Progenitor cell of endocrine pancreas (in vitro differentiated cells): ENCODE data around the gene RNF207. TPM values are rescaled to one million over a fixed set of nuclear protein-coding genes. Genes with fewer than 3 reads are reported as not detected.
"Not testable (repeated sequence)": the region's sequence is repeated elsewhere in the genome, so short reads cannot be mapped to it uniquely, and the experiment has no call there.

Experiments used
- DNase-seq: peaks from one replicate; pipeline ENCODE4 v3.0.0; 2021; ENCODE audit warnings: low spot score; ENCODE audit not compliant: unreplicated experiment
- H3K27ac Mint-ChIP-seq: 2 replicates; pipeline ENCODE4 v1.8.0; 2021; ENCODE audit warnings: mild to moderate bottlenecking, moderate library complexity, mixed read lengths
- H3K27me3 Mint-ChIP-seq: 2 replicates; pipeline ENCODE4 v1.8.0; 2021; ENCODE audit warnings: mixed read lengths
- H3K36me3 Mint-ChIP-seq: 2 replicates; pipeline ENCODE4 v1.8.0; 2022; ENCODE audit warnings: mixed read lengths; ENCODE audit not compliant: insufficient read depth
- H3K4me1 Mint-ChIP-seq: 2 replicates; pipeline ENCODE4 v1.8.0; 2021; ENCODE audit warnings: low read depth, mixed read lengths
- H3K4me3 Mint-ChIP-seq: 2 replicates; pipeline ENCODE4 v1.8.0; 2021; ENCODE audit warnings: low read depth, mild to moderate bottlenecking, moderate library complexity, mixed read lengths
- H3K9me3 Mint-ChIP-seq: 2 replicates; pipeline ENCODE4 v1.8.0; 2021; ENCODE audit warnings: low read depth, mixed read lengths
- CTCF ChIP-seq: fragments of 200-600 bp; sonication (generic); IDR thresholded peaks from one replicate; pipeline ENCODE4 v1.5.0; 2021; ENCODE audit warnings: antibody characterized with exemption, mild to moderate bottlenecking; ENCODE audit not compliant: unreplicated experiment
- total RNA-seq: library from RNA; stranded (reverse); gene quantifications from 2 replicates; pipeline ENCODE4 v1.2.1, GENCODE V29; 2021

The RNF207 gene
- total RNA-seq, 1 donor from 2014 or later: 50.5 TPM

GRCh38 chr1:6211731-6212130, 5.8 kb downstream of the RNF207 start:
- Mint-ChIP-seq H3K36me3 (peaks cover 11% of the 10 kb centered on the region), H3K4me1 (peaks cover 2% of the 10 kb centered on the region), H3K4me3 (no peak overlapping the region), H3K27me3 (peaks cover 6% of the 10 kb centered on the region), H3K27ac (no peak overlapping the region), H3K9me3 (no peaks in the 10 kb centered on the region)
- DNase-seq: no peak
- no peak for TF ChIP-seq CTCF

- Mint-ChIP-seq H3K27ac (no peak overlapping the region), H3K9me3 (no peaks in the 10 kb centered on the region), H3K36me3 (peaks cover 12% of the 10 kb centered on the region), H3K4me3 (no peak overlapping the region), H3K27me3 (peaks cover 3% of the 10 kb centered on the region), H3K4me1 (no peaks in the 10 kb centered on the region)
- no peak for DNase-seq
- TF ChIP-seq CTCF: no peak
These were observed 6.5 kb downstream of the RNF207 start for GRCh38 chr1:6212193-6212959.

GRCh38 chr1:6218375-6219164, 12.7 kb downstream of the RNF207 start:
- H3K27me3 Mint-ChIP-seq: no peaks in the 10 kb centered on the region
- no peak overlapping the region for H3K4me3 Mint-ChIP-seq
- no peak for DNase-seq
- H3K27ac Mint-ChIP-seq: peak overlapping the region; percentile 80
- peaks cover 6% of the 10 kb centered on the region for H3K4me1 Mint-ChIP-seq
- no peaks in the 10 kb centered on the region for H3K9me3 Mint-ChIP-seq
- H3K36me3 Mint-ChIP-seq: peaks cover 16% of the 10 kb centered on the region
- TF ChIP-seq CTCF: no peak

- not testable (repeated sequence) for H3K4me3 Mint-ChIP-seq, H3K27me3 Mint-ChIP-seq, H3K4me1 Mint-ChIP-seq, H3K27ac Mint-ChIP-seq, H3K9me3 Mint-ChIP-seq, DNase-seq
- peaks cover 22% of the 10 kb centered on the region for H3K36me3 Mint-ChIP-seq
These were observed 13.7 kb downstream of the RNF207 start for GRCh38 chr1:6219641-6220040.

- H3K4me3 Mint-ChIP-seq: no peak overlapping the region
- DNase-seq: no peak
- H3K36me3 Mint-ChIP-seq: peaks cover 23% of the 10 kb centered on the region
- H3K27ac Mint-ChIP-seq: no peak overlapping the region
- H3K27me3 Mint-ChIP-seq: no peaks in the 10 kb centered on the region
- no peaks in the 10 kb centered on the region for H3K9me3 Mint-ChIP-seq
- no peak for TF ChIP-seq CTCF
- H3K4me1 Mint-ChIP-seq: peaks cover 6% of the 10 kb centered on the region
These were observed 14.3 kb downstream of the RNF207 start for GRCh38 chr1:6220236-6220635.
